Muscle layer of colon (tissue), 2 donors: ENCODE results near the gene OR51B2.

Experiments used
- H3K27ac ChIP-seq: one replicate; pipeline ENCODE4 v1.7.0; 2013; ENCODE audit warnings: low read depth, mild to moderate bottlenecking, low read length, moderate library complexity
- H3K27me3 ChIP-seq, 2 donors: one replicate each; pipeline ENCODE4 v1.7.0; 2013; ENCODE audit warnings: low read length in 2 of 2, mild to moderate bottlenecking in 2 of 2; ENCODE audit not compliant: insufficient read depth in 2 of 2, control insufficient read depth in 1 of 2
- H3K36me3 ChIP-seq: one replicate; pipeline ENCODE4 v1.7.0; 2013; ENCODE audit warnings: mild to moderate bottlenecking, low read length; ENCODE audit not compliant: insufficient read depth
- H3K4me1 ChIP-seq: one replicate; pipeline ENCODE4 v1.7.0; 2013; ENCODE audit warnings: mild to moderate bottlenecking, low read length; ENCODE audit not compliant: insufficient read depth
- H3K4me3 ChIP-seq, 2 donors: one replicate each; pipeline ENCODE4 v1.7.0; 2013; ENCODE audit warnings: low read length in 2 of 2, low read depth in 1 of 2, mild to moderate bottlenecking in 1 of 2, moderate library complexity in 1 of 2
- H3K9ac ChIP-seq: one replicate; pipeline ENCODE4 v1.7.0; 2013; ENCODE audit warnings: low read length
- H3K9me3 ChIP-seq: one replicate; pipeline ENCODE4 v1.7.0; 2013; ENCODE audit warnings: mild to moderate bottlenecking, low read length
- donor health status: abdominal sarcoma.
- donor health status: Adenocarcinoma of cecum.

Gene OR51B2

DNA sequence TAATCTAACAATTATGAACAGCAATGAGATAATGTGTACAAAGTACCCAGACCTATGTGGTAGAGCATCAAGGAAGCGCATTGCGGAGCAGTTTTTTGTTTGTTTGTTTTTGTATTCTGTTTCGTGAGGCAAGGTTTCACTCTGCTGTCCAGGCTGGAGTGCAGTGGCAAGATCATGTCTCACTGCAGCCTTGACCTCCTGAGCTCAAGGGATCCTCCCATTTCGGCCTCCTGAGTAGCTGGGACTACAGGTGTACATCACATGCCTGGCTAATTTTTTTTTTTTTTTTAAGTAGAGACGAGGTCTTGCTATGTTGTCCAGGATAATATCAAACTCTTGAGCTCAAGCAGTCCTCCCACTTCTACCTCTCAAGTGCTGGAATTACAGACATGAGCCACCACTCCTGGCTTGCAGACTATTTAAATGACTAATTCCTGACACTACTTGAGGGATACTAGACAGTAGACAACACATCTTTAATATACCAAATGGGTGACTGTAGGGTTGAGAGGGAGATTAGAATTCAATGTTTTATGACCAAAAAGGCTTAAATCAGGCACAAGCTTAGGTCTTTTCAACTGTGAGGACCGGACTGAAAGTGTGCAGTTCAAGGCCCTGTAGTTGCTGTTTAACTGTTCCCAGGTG, 35.1 kb downstream of the OR51B2 start:
- Histone ChIP-seq H3K9me3 (no peaks in the 10 kb centered on the region), H3K27ac (no peak overlapping the region), H3K9ac (no peak overlapping the region), H3K36me3 (no peaks in the 10 kb centered on the region), H3K4me3 (no peak overlapping the region), H3K27me3 (no peaks in the 10 kb centered on the region), H3K4me1 (no peaks in the 10 kb centered on the region)

DNA sequence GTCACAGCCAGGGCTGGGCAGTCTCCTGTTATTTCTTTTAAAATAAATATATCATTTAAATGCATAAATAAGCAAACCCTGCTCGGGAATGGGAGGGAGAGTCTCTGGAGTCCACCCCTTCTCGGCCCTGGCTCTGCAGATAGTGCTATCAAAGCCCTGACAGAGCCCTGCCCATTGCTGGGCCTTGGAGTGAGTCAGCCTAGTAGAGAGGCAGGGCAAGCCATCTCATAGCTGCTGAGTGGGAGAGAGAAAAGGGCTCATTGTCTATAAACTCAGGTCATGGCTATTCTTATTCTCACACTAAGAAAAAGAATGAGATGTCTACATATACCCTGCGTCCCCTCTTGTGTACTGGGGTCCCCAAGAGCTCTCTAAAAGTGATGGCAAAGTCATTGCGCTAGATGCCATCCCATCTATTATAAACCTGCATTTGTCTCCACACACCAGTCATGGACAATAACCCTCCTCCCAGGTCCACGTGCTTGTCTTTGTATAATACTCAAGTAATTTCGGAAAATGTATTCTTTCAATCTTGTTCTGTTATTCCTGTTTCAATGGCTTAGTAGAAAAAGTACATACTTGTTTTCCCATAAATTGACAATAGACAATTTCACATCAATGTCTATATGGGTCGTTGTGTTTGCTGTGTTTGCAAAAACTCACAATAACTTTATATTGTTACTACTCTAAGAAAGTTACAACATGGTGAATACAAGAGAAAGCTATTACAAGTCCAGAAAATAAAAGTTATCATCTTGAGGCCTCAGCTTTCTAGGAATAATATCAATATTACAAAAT, 35.8 kb downstream of the OR51B2 start:
- no peaks in the 10 kb centered on the region for H3K27me3 ChIP-seq
- H3K36me3 ChIP-seq = no peaks in the 10 kb centered on the region
- H3K9ac ChIP-seq = no peak overlapping the region
- H3K4me1 ChIP-seq = no peaks in the 10 kb centered on the region
- no peak overlapping the region for H3K4me3 ChIP-seq
- H3K27ac ChIP-seq = no peak overlapping the region
- H3K9me3 ChIP-seq = no peaks in the 10 kb centered on the region

DNA sequence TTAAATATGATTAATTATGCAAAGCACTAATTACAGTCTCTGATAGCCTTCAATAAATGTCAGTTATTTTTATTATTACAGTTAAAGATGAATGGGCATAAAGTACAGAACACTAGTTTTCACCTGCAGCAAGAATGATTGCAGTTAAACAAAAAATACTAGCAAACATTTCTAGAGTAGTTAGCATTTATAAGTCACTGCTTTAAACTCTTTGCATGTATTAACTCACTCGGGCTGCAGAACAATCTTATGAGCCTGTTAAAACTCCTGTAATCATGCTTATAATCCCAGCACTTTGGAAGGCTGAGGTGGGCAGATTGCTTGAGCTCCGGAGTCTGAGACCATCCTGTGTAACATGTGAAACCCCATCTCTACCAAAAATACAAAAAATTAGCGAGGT, 37.2 kb downstream of the OR51B2 start:
- Histone ChIP-seq H3K27ac (no peak overlapping the region), H3K4me3 (no peak overlapping the region), H3K9ac (no peak overlapping the region), H3K4me1 (no peaks in the 10 kb centered on the region), H3K36me3 (no peaks in the 10 kb centered on the region), H3K27me3 (no peaks in the 10 kb centered on the region), H3K9me3 (no peaks in the 10 kb centered on the region)

DNA sequence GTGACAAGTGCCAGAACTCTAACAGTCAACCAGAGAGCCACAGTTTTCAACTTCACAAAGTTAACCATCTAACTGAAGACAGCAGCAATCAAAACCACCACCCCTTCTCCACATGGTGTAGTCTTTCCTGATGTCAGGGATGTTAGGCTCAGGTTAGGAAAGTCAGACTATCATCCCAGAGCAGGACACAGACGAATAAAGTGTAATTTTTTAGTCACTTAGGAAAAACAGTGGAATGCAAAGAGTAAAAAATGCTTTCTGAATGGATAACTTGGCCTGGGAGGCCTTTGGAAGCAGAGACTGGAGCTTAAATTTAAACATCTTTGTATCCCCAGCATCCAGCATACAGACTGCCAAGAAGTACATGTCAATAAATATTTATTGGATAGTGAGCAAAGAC, 37.7 kb downstream of the OR51B2 start:
- Histone ChIP-seq H3K9ac (no peak overlapping the region), H3K27me3 (no peaks in the 10 kb centered on the region), H3K4me3 (no peak overlapping the region), H3K27ac (no peak overlapping the region), H3K9me3 (no peaks in the 10 kb centered on the region), H3K4me1 (no peaks in the 10 kb centered on the region), H3K36me3 (no peaks in the 10 kb centered on the region)

DNA sequence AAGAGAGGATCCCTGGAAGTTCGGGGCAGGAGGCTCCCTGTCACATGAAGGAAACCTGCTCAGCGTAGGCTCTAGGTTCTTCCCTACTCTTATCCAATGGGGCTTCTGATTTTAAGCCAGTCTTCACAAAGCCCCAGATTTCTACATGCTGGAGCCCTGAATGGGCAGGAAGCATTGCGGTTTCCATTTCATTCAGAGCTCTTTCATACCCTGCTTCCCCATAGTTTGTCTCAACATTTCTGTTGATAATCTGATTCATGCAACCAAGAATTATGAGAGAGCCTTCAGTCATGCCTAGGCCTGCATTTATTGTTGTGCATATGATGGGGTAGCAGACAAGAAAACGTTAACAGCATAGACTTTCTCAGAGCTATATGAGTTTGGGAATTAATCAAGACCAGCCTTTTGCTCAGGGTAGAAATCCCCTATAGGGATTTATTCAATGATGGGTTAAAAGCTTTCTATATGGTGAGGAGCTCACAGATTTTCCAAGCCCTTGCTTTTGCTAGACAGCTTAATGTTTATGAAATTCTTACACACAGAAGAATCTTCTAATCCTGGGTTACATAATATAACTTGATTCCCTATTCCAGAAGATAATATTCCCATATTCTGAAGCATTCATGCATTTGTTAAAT, 38.3 kb downstream of the OR51B2 start:
- H3K4me1 ChIP-seq = no peaks in the 10 kb centered on the region
- no peak overlapping the region for H3K9ac ChIP-seq
- H3K27me3 ChIP-seq = no peaks in the 10 kb centered on the region
- H3K9me3 ChIP-seq = no peaks in the 10 kb centered on the region
- no peaks in the 10 kb centered on the region for H3K36me3 ChIP-seq
- H3K27ac ChIP-seq = no peak overlapping the region
- no peak overlapping the region for H3K4me3 ChIP-seq

DNA sequence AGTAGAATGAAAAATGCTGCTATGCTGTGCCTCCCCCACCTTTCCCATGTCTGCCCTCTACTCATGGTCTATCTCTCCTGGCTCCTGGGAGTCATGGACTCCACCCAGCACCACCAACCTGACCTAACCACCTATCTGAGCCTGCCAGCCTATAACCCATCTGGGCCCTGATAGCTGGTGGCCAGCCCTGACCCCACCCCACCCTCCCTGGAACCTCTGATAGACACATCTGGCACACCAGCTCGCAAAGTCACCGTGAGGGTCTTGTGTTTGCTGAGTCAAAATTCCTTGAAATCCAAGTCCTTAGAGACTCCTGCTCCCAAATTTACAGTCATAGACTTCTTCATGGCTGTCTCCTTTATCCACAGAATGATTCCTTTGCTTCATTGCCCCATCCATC, 39.5 kb downstream of the OR51B2 start:
- Histone ChIP-seq H3K9me3 (no peaks in the 10 kb centered on the region), H3K4me3 (no peak overlapping the region), H3K4me1 (no peaks in the 10 kb centered on the region), H3K27ac (no peak overlapping the region), H3K27me3 (no peaks in the 10 kb centered on the region), H3K36me3 (no peaks in the 10 kb centered on the region), H3K9ac (no peak overlapping the region)

DNA sequence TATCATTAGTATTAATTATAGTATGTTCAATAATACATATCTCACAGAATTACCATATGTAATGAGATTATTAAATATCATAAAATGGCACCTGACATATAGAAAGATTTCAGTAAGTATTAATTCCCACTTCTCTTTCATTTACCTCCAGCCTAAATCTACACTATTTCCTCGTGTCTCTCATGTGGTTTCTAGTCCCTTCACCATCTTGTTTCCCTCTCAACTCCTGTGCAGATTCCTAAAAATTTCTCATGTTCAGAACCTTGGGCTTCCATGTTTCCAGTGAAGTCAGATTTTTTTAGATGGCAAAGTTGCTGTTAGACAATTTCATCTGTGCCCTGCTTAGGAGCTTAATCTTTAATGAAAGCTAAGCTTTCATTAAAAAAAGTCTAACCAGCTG, 40.2 kb downstream of the OR51B2 start:
- Histone ChIP-seq H3K9me3 (no peaks in the 10 kb centered on the region), H3K27me3 (no peaks in the 10 kb centered on the region), H3K4me3 (no peak overlapping the region), H3K27ac (no peak overlapping the region), H3K36me3 (no peaks in the 10 kb centered on the region), H3K9ac (no peak overlapping the region), H3K4me1 (no peaks in the 10 kb centered on the region)

DNA sequence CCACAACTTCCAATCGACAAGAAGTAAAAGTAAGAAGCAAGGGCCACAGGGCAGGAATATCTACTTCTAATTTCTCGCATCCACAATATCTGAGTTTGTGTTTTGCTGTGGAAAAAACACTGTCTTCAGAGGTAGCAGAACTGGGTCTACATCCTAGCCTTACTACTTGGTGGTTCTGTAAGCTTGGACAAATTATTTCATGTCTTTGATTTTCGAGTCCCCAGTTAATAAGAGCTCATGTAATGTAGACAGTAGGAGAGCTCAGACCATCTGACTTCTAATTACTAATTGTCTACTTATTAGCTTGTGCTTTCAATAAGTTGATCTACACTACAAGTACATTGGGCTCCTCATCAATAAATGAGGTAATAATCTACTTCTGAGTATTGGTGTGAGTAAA, 41.0 kb downstream of the OR51B2 start:
- Histone ChIP-seq H3K9me3 (no peaks in the 10 kb centered on the region), H3K4me3 (no peak overlapping the region), H3K36me3 (no peaks in the 10 kb centered on the region), H3K9ac (no peak overlapping the region), H3K27me3 (no peaks in the 10 kb centered on the region), H3K4me1 (no peaks in the 10 kb centered on the region), H3K27ac (no peak overlapping the region)

DNA sequence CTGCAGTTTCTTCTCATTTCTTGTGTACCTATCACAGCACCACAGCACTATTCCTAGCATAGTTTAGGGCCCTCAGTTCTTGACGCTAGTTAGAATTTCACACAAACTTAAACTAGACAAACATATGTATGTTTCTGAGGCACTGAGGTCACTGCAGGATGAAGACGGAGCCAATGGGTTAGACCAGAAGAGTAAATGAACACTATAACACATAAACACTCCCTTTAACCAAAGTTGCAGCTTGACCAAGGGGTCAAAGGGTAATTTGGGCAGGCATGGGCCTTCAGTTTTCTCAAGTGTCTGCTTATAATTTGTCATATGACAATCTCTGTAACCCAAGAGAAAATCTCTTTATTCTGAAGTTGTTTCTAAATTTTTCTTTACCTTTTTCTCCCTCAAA, 41.5 kb downstream of the OR51B2 start:
- H3K9me3 ChIP-seq = no peaks in the 10 kb centered on the region
- no peaks in the 10 kb centered on the region for H3K36me3 ChIP-seq
- no peaks in the 10 kb centered on the region for H3K27me3 ChIP-seq
- no peak overlapping the region for H3K4me3 ChIP-seq
- H3K4me1 ChIP-seq = no peaks in the 10 kb centered on the region
- no peak overlapping the region for H3K27ac ChIP-seq
- H3K9ac ChIP-seq = no peak overlapping the region

DNA sequence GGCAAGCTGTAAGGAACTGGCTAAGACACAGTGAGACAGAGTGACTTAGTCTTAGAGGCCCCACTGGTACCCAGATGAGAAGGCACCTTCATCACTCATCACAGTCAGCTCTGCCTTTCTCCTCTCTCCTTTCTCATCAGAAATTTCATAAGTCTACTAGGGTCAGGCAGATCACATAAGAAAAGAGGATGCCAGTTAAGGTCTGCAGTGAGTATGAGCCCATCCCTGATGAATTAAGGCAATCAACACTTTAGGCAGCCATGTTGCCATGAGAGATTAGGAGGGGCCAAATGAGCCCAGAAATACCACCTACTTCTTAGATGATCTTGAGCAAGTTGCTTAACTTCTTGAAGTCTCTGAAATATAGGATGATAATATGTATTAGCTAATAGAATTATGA, 42.5 kb downstream of the OR51B2 start:
- H3K4me3 ChIP-seq = no peak overlapping the region
- no peak overlapping the region for H3K9ac ChIP-seq
- no peaks in the 10 kb centered on the region for H3K9me3 ChIP-seq
- no peaks in the 10 kb centered on the region for H3K36me3 ChIP-seq
- no peak overlapping the region for H3K27ac ChIP-seq
- no peaks in the 10 kb centered on the region for H3K4me1 ChIP-seq
- H3K27me3 ChIP-seq = no peaks in the 10 kb centered on the region

DNA sequence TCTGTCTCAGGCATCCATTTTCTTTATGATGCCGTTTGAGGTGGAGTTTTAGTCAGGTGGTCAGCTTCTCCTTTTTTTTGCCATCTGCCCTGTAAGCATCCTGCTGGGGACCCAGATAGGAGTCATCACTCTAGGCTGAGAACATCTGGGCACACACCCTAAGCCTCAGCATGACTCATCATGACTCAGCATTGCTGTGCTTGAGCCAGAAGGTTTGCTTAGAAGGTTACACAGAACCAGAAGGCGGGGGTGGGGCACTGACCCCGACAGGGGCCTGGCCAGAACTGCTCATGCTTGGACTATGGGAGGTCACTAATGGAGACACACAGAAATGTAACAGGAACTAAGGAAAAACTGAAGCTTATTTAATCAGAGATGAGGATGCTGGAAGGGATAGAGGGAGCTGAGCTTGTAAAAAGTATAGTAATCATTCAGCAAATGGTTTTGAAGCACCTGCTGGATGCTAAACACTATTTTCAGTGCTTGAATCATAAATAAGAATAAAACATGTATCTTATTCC, 43.5 kb downstream of the OR51B2 start:
- Histone ChIP-seq H3K27me3 (no peaks in the 10 kb centered on the region), H3K27ac (no peak overlapping the region), H3K36me3 (no peaks in the 10 kb centered on the region), H3K9ac (no peak overlapping the region), H3K4me3 (no peak overlapping the region), H3K9me3 (no peaks in the 10 kb centered on the region), H3K4me1 (no peaks in the 10 kb centered on the region)
